ENCODE results near the gene USP36.

DNA sequence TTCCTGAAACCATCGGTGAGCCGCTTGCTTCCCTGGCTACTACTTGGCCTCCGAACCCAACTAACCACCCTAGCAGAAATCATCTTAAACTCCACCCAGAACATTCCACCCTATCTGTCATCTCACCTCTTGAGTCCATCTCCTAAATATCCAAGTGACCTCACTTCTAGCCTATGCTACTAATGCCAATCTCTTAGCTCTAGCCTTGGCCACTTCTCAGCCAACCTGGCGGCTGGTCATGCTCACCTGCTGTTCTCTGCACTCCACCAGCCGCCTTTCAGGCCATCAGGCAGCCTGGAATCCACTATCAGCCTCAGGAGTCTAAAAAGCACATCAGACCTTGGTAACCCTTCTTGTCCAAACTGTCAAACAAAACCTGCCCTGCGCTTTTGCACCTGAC lies 46.6 kb downstream of the USP36 start:
- TF ChIP-seq, protein P1, sequence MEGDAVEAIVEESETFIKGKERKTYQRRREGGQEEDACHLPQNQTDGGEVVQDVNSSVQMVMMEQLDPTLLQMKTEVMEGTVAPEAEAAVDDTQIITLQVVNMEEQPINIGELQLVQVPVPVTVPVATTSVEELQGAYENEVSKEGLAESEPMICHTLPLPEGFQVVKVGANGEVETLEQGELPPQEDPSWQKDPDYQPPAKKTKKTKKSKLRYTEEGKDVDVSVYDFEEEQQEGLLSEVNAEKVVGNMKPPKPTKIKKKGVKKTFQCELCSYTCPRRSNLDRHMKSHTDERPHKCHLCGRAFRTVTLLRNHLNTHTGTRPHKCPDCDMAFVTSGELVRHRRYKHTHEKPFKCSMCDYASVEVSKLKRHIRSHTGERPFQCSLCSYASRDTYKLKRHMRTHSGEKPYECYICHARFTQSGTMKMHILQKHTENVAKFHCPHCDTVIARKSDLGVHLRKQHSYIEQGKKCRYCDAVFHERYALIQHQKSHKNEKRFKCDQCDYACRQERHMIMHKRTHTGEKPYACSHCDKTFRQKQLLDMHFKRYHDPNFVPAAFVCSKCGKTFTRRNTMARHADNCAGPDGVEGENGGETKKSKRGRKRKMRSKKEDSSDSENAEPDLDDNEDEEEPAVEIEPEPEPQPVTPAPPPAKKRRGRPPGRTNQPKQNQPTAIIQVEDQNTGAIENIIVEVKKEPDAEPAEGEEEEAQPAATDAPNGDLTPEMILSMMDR (IDR thresholded peaks at IDR 0.05; ENCODE audit: low read depth, low read length): no peak
- TF ChIP-seq EZH2phosphoT487 (IDR thresholded peaks at IDR 0.05; ENCODE audit: low read depth): no peak
